Duodenal mucosa (tissue), 2 donors: ENCODE data around the gene NOL4L.

ENCODE experiments used
- H3K27ac ChIP-seq: one replicate; pipeline ENCODE4 v1.7.0; 2013; ENCODE audit warnings: low read depth, low read length
- H3K27me3 ChIP-seq, 2 donors: one replicate each; pipeline ENCODE4 v1.7.0; 2013; ENCODE audit warnings: low read length in 2 of 2, control low read depth in 1 of 2; ENCODE audit not compliant: insufficient read depth in 2 of 2, control insufficient read depth in 1 of 2
- H3K36me3 ChIP-seq, 2 donors: one replicate each; pipeline ENCODE4 v1.7.0; 2013; ENCODE audit warnings: low read length in 2 of 2, control low read depth in 1 of 2; ENCODE audit not compliant: insufficient read depth in 2 of 2, control insufficient read depth in 1 of 2
- H3K4me1 ChIP-seq, 2 donors: one replicate each; pipeline ENCODE4 v1.7.0; 2013; ENCODE audit warnings: low read length in 2 of 2, control low read depth in 1 of 2; ENCODE audit not compliant: insufficient read depth in 2 of 2, control insufficient read depth in 1 of 2
- H3K4me3 ChIP-seq, 2 donors: one replicate each; pipeline ENCODE4 v1.7.0; 2013; ENCODE audit warnings: low read length in 2 of 2, low read depth in 1 of 2
- H3K9ac ChIP-seq, 2 donors: one replicate each; pipeline ENCODE4 v1.7.0; 2013; ENCODE audit warnings: low read length in 2 of 2, low read depth in 1 of 2
- H3K9me3 ChIP-seq, 2 donors: one replicate each; pipeline ENCODE4 v1.7.0; 2013; ENCODE audit warnings: low read length in 2 of 2, control low read depth in 1 of 2; ENCODE audit not compliant: control insufficient read depth in 1 of 2

The NOL4L gene

DNA sequence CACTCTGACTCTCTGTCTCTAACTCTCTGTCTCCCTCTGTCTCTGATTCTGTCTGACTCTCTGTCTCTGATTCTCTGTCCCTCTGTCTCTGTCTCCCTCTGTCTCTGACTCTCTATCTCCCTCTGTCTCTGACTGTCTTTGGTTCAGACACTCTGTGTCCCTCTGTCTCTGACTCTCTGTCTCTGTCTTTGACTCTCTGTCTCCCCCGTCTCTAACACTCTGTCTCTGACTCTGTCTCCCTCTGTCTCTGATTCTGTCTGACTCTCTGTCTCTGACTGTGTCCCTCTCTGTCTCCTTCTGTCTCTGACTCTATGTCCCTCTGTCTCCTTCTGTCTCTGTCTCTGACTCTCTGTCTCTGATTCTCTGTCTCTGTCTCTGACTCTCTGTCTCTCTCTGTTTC, 21.7 kb upstream of the NOL4L start:
- no peaks in the 10 kb centered on the region for H3K4me1 ChIP-seq

DNA sequence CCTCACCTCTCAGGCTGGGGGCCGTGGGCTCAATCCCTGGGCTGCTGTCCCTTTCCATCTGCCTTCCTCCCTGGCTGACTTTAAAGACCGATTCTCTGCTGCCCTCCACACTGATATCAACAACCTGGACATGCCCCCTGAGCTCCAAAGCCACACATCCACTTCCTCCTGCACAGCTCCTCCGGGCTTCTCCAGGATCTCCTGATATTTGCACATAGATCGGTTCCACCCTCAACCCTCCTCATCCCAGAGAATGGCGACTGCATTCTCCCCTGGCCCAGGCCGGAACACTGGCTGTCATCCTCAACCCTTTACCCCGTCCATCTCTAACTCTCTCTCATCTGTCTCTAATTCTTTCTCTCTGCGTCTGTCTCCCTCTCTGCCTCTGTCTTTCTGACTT, 21.0 kb upstream of the NOL4L start:
- H3K9me3 ChIP-seq, result no peaks in the 10 kb centered on the region
- H3K27me3 ChIP-seq, result peaks cover 9 to 15% of the 10 kb centered on the region in 2 donors
- H3K4me3 ChIP-seq, result no peak overlapping the region
- H3K36me3 ChIP-seq, result no peaks in the 10 kb centered on the region
- H3K9ac ChIP-seq, result no peak overlapping the region
- H3K4me1 ChIP-seq, result no peaks in the 10 kb centered on the region
- H3K27ac ChIP-seq, result no peak overlapping the region

More for the DNA sequence above, 21.7 kb upstream of the NOL4L start:
- no peak overlapping the region for H3K27ac ChIP-seq
- no peak overlapping the region for H3K4me3 ChIP-seq
- no peak overlapping the region for H3K9ac ChIP-seq
- H3K36me3 ChIP-seq, result no peaks in the 10 kb centered on the region
- H3K9me3 ChIP-seq, result no peaks in the 10 kb centered on the region
- H3K27me3 ChIP-seq, result peaks cover 9 to 15% of the 10 kb centered on the region in 2 donors

DNA sequence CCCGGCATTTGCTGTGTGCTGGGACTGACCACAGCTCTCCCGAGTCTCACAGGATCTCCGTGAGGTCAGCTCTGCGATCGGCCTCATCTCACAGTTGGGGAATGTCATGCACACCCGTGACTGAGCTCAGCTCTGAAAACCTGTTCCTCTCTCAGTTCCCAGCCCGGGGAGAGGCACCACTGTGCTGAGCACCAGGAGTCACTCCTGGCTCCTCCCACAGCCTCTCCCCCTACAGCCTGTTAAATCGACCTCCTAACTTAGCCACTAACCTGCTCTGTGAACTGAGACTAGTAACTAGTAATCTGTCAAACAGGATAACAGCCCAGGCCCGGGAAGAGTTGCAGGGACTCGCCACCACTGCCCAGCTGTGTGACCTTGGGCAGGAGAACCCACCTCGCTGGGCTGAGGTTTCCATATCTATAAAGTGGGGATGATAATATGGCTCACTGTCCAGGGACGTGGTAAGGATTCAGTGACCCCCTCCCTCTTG, 20.1 kb upstream of the NOL4L start:
- no peak overlapping the region for H3K27ac ChIP-seq
- no peaks in the 10 kb centered on the region for H3K4me1 ChIP-seq
- no peaks in the 10 kb centered on the region for H3K9me3 ChIP-seq
- H3K4me3 ChIP-seq, result no peak overlapping the region
- peaks cover 9 to 15% of the 10 kb centered on the region in 2 donors for H3K27me3 ChIP-seq
- no peaks in the 10 kb centered on the region for H3K36me3 ChIP-seq
- H3K9ac ChIP-seq, result no peak overlapping the region

DNA sequence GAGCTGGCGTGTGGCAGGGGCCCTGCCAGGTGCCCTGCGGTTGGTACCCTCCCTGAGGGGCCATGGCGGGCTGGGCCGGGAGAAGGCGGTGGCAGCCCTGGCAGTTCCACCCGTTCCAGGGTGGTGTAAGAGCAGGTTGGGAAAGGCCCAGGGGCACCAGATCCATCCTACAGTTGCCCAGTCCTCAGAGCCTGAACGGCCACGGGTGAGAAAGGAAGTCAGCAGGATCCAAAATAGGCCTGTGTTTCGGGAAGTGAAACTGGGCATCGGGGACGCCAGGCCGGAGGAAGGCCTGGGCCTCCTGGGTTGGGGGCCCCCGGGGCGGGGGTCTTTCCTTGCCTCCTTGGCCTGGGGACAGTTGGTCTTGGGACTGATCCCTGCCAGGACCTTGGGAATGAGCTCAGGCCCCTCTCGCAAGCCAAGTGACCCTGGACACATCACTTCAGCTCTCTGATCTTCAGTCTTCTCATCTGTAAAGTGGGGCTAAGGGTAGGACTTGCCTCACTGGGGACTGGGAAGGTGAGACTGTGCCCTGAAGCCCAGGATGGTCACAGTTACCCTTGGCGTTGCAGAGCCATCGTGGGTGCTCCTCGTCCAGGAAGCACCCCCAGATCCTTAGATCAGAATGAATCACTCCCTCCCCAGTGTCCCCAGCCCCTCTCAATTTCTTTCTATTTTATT, 18.1 kb upstream of the NOL4L start:
- no peaks in the 10 kb centered on the region for H3K9me3 ChIP-seq
- no peak overlapping the region for H3K27ac ChIP-seq
- no peak overlapping the region for H3K4me3 ChIP-seq
- no peaks in the 10 kb centered on the region for H3K4me1 ChIP-seq
- H3K36me3 ChIP-seq, result no peaks in the 10 kb centered on the region
- H3K27me3 ChIP-seq, result peaks cover 9 to 15% of the 10 kb centered on the region in 2 donors
- no peak overlapping the region for H3K9ac ChIP-seq

DNA sequence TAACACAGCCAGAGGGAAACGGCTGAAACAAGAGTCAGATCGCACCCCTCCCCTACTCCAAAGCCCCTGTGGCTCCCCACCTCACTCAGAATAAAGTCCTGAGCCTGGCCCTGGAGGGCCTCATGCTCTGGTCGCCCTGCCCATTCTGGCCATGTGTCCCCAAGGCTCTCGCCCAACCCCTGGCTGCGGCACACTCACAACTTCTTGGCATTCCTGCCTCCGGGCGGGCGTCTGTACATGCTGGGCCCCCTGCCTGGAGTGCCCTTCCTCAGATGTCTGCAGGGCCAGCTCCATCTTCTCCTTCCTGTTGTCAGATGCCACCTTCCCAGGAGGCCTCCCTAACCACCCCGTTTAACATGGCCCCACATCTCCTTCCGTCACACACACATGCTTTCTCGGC, 17.1 kb upstream of the NOL4L start:
- Histone ChIP-seq H3K27ac (no peak overlapping the region), H3K9me3 (no peaks in the 10 kb centered on the region), H3K4me3 (no peak overlapping the region), H3K4me1 (no peaks in the 10 kb centered on the region), H3K27me3 (peaks cover 9 to 15% of the 10 kb centered on the region in 2 donors), H3K36me3 (no peaks in the 10 kb centered on the region), H3K9ac (no peak overlapping the region)

DNA sequence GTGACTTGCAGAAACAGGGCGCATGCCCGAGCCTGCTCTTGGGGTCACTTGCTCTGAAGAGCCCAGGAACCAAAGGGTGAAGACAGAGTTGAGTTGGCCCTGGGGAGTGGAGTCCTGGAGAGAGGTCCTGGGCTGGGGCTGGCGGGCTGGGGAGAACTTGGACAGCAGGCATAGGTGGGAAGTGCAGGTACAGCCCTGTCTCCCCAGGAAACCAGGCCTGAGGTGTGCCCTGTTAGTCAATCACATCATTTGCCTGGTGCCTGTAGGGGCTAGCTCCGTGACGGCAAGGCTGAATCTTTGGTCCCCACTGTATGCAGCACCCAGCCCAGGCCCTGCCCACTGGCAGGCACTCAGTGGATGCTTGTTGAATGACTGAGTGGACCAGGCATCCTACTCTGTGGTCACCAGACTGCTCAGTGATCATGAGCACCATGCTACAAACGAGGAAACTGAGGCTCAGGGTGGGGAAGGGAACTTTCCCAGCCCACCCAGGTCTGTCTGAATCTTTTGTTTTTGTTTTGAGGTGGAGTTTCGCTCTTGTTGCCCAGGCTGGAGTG, 15.6 kb upstream of the NOL4L start:
- H3K36me3 ChIP-seq, result no peaks in the 10 kb centered on the region
- H3K4me1 ChIP-seq, result no peaks in the 10 kb centered on the region

DNA sequence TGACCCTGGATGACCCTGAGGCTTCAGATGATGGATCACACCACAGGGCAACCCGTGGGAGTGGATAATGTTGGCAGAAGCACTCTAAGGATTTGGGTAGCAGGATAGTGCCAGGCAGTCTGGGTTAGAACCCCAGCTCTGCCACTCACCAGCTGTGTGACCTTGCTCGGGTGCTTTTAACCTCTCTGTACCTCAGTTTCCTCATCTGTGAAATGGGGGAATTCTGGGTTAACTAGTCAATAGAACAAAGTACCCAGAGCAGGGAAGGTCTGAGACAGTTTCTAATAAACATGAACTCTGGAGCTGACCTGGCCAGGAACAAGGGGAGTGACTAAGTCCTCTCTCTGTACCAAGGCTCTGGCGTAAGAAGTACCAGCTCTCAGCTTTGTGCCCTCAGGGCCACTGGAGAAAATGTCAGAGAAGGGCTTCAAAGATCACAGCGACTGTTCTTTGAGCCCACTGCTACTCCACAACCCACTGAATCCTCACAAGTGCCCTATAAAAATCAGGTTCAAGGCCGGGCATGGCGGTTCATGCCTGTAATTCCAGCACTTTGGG, 14.7 kb upstream of the NOL4L start:
- no peaks in the 10 kb centered on the region for H3K9me3 ChIP-seq
- no peaks in the 10 kb centered on the region for H3K36me3 ChIP-seq
- H3K27ac ChIP-seq, result no peak overlapping the region
- no peak overlapping the region for H3K9ac ChIP-seq
- no peaks in the 10 kb centered on the region for H3K4me1 ChIP-seq
- H3K27me3 ChIP-seq, result no peaks in the 10 kb centered on the region
- H3K4me3 ChIP-seq, result no peak overlapping the region

More for the DNA sequence above, 15.6 kb upstream of the NOL4L start:
- H3K9me3 ChIP-seq, result no peaks in the 10 kb centered on the region
- H3K27ac ChIP-seq, result no peak overlapping the region
- peaks cover 2 to 5% of the 10 kb centered on the region in 2 donors for H3K27me3 ChIP-seq
- H3K4me3 ChIP-seq, result no peak overlapping the region
- H3K9ac ChIP-seq, result no peak overlapping the region

DNA sequence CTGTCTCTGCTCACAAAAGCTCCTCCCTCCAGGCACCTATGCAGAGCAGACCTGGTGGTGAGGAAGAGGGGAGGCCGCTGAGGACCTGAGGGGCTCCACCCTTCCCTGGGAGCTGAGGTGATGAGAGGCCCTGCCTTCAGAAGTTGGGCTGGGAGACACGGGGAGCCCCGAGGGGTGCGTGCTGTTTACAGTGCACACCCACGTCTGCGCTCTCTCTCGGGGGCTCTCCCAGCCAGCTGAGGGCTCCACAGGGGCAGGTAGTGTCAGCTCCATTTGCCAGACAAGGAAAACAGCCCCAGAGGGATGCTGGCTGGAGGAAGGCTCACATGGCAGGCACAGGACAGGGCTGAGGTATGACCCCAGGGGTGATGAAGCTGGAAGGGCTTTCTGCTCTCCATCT, 13.5 kb upstream of the NOL4L start:
- no peaks in the 10 kb centered on the region for H3K36me3 ChIP-seq
- no peaks in the 10 kb centered on the region for H3K9me3 ChIP-seq
- no peaks in the 10 kb centered on the region for H3K4me1 ChIP-seq
- no peaks in the 10 kb centered on the region for H3K27me3 ChIP-seq
- H3K4me3 ChIP-seq, result no peak overlapping the region
- no peak overlapping the region for H3K27ac ChIP-seq
- no peak overlapping the region for H3K9ac ChIP-seq

DNA sequence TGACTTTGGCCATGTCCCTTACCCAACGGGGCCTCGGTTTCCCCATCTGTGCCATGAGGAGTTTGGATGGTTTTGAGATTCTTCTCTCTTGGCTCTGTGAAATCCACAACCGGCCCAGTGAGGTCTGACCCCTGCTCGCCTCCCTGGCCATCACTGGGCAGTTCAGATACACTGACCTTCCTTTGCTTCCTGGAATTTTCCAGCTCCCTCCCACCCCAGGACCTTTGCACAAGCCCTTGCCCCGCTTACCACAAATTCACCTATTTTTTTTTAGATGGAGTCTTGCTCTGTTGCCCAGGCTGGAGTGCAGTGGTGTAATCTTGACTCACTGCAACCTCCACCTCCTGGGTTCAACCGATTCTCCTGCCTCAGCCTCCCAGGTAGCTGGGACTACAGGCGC, 12.6 kb upstream of the NOL4L start:
- no peak overlapping the region for H3K4me3 ChIP-seq

DNA sequence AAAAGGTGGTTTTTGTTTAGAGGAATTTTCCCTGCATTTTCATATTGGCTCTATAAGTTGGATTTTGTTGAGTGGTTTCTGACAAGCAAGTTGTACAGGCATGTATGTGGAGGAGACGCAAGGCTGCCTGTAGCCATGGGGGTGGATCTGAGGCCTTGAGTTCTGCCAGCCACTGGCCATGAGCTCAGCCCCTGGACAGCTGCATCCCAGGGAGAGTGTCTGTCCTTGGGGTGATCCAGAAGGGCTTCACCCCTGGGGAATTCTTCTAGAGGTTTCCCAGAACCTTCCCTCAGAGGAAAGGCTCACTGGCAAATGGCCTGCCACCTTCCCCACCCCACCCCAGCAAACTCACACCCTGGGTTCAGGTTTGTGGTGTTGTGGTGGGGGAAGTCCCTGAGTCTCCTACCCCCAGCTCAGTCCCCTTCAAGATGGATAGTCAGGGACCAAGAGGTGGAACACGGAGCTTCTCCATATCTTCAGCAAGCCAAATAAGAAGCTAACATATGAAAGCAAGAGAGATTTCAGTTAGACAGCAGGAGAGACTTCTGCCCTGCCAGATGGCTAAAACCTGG, 11.6 kb upstream of the NOL4L start:
- Histone ChIP-seq H3K4me3 (no peak overlapping the region), H3K27me3 (no peaks in the 10 kb centered on the region), H3K9me3 (no peaks in the 10 kb centered on the region), H3K9ac (no peak overlapping the region), H3K4me1 (no peaks in the 10 kb centered on the region), H3K36me3 (no peaks in the 10 kb centered on the region), H3K27ac (no peak overlapping the region)

More for the DNA sequence above, 12.6 kb upstream of the NOL4L start:
- H3K9ac ChIP-seq, result no peak overlapping the region
- H3K4me1 ChIP-seq, result no peaks in the 10 kb centered on the region
- H3K27me3 ChIP-seq, result no peaks in the 10 kb centered on the region
- no peak overlapping the region for H3K27ac ChIP-seq
- no peaks in the 10 kb centered on the region for H3K9me3 ChIP-seq
- no peaks in the 10 kb centered on the region for H3K36me3 ChIP-seq
